GM08714 (cell line): ENCODE results near the gene CTCF.

Experiments used
- H3K4me3 ChIP-seq: fragments of 200-500 bp; sonication (Bioruptor generic); 2 replicates; pipeline ENCODE4 v1.5.1; 2014; ENCODE audit warnings: mild to moderate bottlenecking, low read length, inconsistent platforms
- ZNF274 ChIP-seq: IDR thresholded peaks from 2 replicates; pipeline ENCODE4 v1.6.1; 2012; ENCODE audit warnings: mild to moderate bottlenecking, low read depth, low read length

Gene CTCF

GRCh38 chr16:67540756-67541155 lies 21.6 kb upstream of the CTCF start:
- TF ChIP-seq ZNF274, result no peak
- no peak overlapping the region for H3K4me3 ChIP-seq

DNA sequence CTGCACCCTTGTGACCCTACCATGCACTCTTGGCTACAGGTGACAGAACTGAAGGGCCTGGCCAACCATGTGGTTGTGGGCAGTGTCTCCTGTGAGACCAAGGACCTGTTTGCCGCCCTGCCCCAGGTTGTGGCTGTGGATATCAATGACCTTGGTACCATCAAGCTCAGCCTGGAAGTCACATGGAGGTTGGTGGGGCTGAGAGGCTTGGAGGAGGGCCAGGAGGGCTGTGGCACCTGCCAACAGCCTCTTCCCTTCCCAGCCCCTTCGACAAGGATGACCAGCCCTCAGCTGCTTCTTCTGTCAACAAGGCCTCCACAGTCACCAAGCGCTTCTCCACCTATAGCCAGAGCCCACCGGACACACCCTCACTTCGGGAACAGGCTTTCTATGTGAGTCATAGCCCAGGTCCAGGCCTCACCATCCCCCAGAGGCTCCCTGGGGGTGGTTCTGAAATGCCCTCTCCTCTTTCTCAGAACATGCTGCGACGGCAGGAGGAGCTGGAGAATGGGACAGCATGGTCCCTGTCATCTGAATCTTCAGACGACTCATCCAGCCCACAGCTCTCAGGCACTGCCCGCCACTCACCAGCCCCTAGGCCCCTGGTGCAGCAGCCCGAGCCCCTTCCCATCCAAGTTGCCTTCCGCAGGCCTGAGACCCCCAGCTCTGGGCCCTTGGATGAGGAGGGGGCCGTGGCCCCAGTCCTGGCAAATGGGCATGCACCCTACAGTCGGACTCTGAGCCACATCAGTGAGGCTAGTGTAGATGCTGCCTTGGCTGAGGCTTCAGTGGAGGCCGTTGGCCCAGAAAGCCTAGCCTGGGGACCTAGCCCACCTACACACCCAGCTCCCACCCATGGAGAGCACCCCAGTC lies 20.7 kb upstream of the CTCF start:
- no peak for TF ChIP-seq ZNF274

GRCh38 chr16:67542464-67542863 lies 19.9 kb upstream of the CTCF start:
- H3K4me3 ChIP-seq, result no peak overlapping the region

More for the DNA sequence above, 20.7 kb upstream of the CTCF start:
- no peak overlapping the region for H3K4me3 ChIP-seq

GRCh38 chr16:67543036-67543435 lies 19.3 kb upstream of the CTCF start:
- TF ChIP-seq ZNF274, result no peak

More at GRCh38 chr16:67542464-67542863, 19.9 kb upstream of the CTCF start:
- TF ChIP-seq ZNF274, result no peak

DNA sequence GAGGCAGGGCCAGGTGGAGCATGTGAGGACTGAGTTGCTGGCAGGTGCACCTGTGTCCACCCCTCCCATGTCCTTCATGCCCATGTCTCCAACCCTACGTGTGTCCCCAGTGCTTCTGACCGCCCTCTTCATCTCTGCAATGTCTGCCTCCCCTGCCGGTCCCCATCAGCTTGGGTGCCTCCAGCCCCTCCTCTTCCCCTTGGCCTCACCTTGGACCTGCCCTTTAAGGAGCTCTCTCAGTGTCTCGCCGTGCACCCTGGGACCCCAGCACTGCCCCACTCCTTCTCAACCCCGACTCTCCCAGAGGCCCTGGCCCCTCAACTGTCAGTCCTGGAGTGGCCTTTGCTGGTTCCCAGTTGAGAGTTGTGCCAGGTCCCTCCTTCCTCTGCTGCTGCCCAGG lies 18.7 kb upstream of the CTCF start:
- TF ChIP-seq ZNF274, result no peak

More at GRCh38 chr16:67543036-67543435, 19.3 kb upstream of the CTCF start:
- no peak overlapping the region for H3K4me3 ChIP-seq

GRCh38 chr16:67544329-67544841 lies 17.9 kb upstream of the CTCF start:
- no peak overlapping the region for H3K4me3 ChIP-seq
- TF ChIP-seq ZNF274, result no peak

More for the DNA sequence above, 18.7 kb upstream of the CTCF start:
- H3K4me3 ChIP-seq, result no peak overlapping the region

GRCh38 chr16:67544844-67545664 lies 17.3 kb upstream of the CTCF start:
- TF ChIP-seq ZNF274, result no peak
- H3K4me3 ChIP-seq, result no peak overlapping the region

- TF ChIP-seq ZNF274, result no peak
- H3K4me3 ChIP-seq, result no peak overlapping the region
These were observed 16.7 kb upstream of the CTCF start for GRCh38 chr16:67545665-67546024.

DNA sequence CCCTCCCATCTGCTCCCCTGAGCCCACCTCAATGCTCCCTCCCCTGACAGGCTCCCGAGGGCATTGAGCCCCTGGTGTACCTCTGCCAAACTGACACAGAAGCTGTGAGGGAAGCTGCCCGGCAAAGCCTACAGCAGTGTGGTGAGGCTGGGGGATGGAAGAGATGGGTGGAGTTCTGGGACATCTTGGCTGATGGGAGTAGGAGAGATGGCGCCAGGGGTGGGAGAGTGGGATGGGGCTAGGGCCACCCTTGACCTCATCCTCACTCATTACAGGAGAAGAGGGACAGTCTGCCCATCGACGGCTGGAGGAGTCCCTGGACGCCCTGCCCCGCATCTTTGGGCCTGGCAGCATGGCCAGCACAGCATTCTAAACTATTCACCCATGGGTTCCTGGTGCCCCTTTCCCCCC lies 16.2 kb upstream of the CTCF start:
- no peak for TF ChIP-seq ZNF274
- no peak overlapping the region for H3K4me3 ChIP-seq

- H3K4me3 ChIP-seq, result peak overlapping the region; percentile 6; the same call in 1 of the 2 replicates
- no peak for TF ChIP-seq ZNF274
These were observed 15.4 kb upstream of the CTCF start for GRCh38 chr16:67546761-67547422.

DNA sequence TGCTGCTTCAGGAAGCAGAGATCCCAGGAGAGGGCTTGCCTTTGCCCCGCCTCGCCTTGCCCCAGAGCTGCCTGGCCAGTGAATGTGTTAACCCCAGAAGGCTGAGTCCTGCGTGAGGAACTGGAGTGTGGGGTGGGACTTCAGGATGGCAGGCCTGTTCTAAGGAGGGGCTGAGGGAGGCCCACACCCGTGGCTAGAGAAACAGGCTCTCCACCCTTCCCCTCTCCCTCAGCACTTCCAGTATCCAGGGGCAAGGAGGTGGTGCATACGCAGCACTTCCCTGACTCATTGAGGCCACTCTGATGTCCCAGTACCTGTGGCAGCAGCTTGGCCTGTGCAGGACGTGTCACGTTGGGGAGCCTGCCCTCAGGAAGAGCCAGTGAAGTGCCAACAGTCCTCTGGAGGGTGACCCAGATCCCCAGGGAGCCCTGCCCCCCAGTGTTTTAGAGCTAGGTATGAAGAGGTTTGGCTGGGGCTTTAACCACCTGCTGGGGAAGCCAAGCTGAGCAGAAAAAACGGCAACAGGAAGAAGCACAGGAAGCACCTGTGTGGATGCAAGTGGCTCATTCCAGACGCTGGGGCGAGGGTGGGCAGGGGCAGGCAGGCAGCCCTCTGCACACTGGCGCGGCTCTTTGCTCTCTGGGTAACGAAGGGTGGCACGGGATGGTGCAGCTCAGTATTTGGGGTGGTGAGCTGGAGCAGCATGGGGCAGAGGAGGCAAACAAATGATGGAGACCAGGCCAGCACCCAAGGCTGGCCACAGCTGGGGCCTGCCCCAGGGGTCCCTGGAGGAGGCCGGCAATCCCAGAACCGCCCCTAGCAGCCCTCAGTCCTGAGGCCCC lies 14.7 kb upstream of the CTCF start:
- peak overlapping the region; percentile 6; the same call in 1 of the 2 replicates for H3K4me3 ChIP-seq
- no peak for TF ChIP-seq ZNF274

DNA sequence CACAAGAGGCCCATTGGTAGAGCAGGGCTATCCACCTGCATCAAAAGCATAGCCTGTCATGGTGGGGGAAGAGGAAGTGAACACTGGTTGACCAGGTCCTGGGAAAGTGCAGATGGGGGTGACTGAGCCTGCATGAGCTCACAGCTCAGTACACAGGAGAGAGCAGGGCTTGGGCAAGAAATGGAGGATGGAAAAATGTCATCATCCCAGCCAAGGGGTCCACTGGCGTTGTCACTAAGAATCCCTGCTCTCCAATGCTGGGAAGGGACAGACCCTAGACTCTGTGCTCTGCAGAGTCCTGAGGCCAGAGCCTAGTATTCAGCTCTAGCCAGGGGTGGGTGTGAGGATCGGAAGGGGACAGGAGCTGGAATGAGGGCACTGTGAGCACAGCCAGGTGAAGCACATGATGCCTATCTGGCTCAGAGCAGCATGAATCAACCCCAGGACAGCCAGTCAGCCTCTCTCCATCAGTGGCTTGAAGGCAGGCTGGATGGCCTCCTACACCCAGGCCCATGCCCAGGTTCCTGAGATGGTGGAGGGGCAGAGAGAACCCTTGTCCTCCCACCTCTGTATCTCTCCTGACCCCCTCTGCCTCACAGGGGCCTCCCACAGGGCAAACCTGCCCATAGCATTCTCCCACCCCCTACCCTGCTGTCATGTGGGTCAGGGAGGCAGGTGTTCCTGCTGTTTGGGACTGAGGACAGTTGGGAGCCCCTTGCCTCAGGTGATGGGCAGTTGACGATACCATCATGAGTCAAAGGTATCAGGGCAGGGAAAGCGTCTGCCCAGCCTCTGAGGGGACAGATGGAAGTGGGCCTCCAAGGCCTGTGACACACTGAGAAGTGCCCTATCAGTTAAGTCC lies 13.8 kb upstream of the CTCF start:
- H3K4me3 ChIP-seq, result no peak overlapping the region; the same call in 1 of the 2 replicates

DNA sequence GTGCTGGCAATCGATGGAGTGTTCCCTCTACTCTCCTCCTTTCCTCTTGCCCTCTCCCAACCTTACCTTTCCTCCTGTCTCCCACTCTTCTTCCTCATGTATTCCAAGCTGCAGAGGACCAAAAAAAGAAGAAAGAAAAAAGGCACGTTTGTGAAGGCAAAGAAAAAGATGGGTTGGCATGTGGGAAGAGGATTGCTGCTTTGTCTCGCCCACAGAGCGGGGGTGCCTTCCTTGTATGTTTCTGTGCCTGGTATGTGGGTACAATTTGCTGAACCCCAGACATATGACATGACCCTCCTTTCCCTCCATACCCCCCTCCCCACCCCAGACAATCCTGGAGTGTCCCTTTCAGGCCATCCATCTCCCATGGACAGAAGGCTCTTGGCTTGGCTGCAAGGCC lies 13.1 kb upstream of the CTCF start:
- no peak for TF ChIP-seq ZNF274

More for the DNA sequence above, 13.8 kb upstream of the CTCF start:
- no peak for TF ChIP-seq ZNF274

More for the DNA sequence above, 13.1 kb upstream of the CTCF start:
- H3K4me3 ChIP-seq, result no peak overlapping the region
